NB4 (cell line): ENCODE measurements around the gene CCDC91.
A peak's percentile ranks its signal among the peaks of the same experiment; 100 is the strongest.

Source experiments
- DNase-seq: peaks from one replicate; pipeline ENCODE4 v3.0.0; 2010; ENCODE audit warnings: low read depth
- H3K4me3 ChIP-seq: one replicate; pipeline ENCODE4 v1.5.1; 2011; ENCODE audit warnings: mild to moderate bottlenecking, low read depth, low read length, moderate library complexity
- CTCF ChIP-seq: IDR thresholded peaks from one replicate; pipeline ENCODE4 v1.5.1; 2012; ENCODE audit warnings: low read depth, low read length
- MAX ChIP-seq: IDR thresholded peaks from 2 replicates; pipeline ENCODE4 v1.6.1; 2011; ENCODE audit warnings: low read depth, low read length
- MYC ChIP-seq: IDR thresholded peaks from 2 replicates; pipeline ENCODE4 v1.6.1; 2011; ENCODE audit warnings: low read depth, low read length
- POLR2A ChIP-seq: IDR thresholded peaks from 2 replicates; pipeline ENCODE4 v1.6.1; 2011; ENCODE audit warnings: mild to moderate bottlenecking; ENCODE audit not compliant: insufficient read length; ENCODE audit errors: extremely low read depth

Gene CCDC91

DNA sequence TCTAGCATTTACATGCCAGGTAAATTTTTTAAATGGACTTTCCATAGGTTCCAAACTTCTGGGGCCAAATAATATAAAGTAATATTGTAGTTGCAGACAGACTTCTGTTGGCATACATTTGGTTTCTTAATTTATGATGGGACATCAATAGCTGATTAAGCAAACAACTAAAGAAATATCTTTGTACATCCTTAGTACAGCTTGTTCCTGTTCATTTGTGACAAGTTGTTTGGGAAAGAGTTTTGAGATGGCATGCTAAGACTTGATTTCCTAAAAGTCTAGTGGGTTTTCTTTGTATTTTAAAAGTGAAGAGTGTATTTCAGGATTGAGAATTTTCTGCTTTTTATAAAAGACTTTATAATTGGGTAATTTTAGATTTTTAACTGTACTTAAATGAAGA lies 41.0 kb downstream of the CCDC91 start:
- TF ChIP-seq MYC: no peak
- no peak for TF ChIP-seq MAX
- TF ChIP-seq POLR2A: no peak
- TF ChIP-seq CTCF: no peak
- H3K4me3 ChIP-seq: no peak overlapping the region
- no peak for DNase-seq

GRCh38 chr12:28232211-28232928 lies 42.1 kb downstream of the CCDC91 start:
- H3K4me3 ChIP-seq: no peak overlapping the region
- TF ChIP-seq MYC: no peak
- TF ChIP-seq CTCF: no peak
- TF ChIP-seq POLR2A: no peak
- TF ChIP-seq MAX: no peak
- no peak for DNase-seq

- TF ChIP-seq POLR2A (no peak), MAX (no peak), CTCF (no peak), MYC (no peak)
- H3K4me3 ChIP-seq: no peak overlapping the region
- no peak for DNase-seq
These were observed 44.2 kb downstream of the CCDC91 start for GRCh38 chr12:28234444-28234843.

- TF ChIP-seq CTCF (no peak), MYC (no peak), MAX (no peak), POLR2A (no peak)
- peak; percentile 44 for DNase-seq
- no peak overlapping the region for H3K4me3 ChIP-seq
These were observed 44.8 kb downstream of the CCDC91 start for GRCh38 chr12:28235015-28235414.

DNA sequence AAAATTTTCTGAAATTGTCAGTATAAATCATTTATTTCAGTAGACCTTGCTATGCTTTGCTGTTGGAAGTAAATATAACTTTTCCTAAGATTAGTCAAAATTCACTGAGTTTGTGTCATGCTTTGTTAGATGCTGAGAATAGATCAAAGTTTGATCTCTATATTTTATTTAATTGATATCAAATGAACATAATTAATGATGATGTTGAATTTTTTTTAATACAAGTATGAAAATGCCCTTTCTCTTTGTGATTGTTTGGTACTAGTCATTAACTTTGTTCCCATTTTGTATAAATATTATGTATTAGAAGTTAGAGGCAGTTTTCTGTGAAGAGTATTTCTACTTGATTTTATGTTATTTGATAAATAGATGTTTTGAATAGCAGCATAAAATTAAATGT lies 45.7 kb downstream of the CCDC91 start:
- H3K4me3 ChIP-seq: no peak overlapping the region
- DNase-seq: no peak
- no peak for TF ChIP-seq POLR2A
- no peak for TF ChIP-seq MYC
- no peak for TF ChIP-seq CTCF
- TF ChIP-seq MAX: no peak

DNA sequence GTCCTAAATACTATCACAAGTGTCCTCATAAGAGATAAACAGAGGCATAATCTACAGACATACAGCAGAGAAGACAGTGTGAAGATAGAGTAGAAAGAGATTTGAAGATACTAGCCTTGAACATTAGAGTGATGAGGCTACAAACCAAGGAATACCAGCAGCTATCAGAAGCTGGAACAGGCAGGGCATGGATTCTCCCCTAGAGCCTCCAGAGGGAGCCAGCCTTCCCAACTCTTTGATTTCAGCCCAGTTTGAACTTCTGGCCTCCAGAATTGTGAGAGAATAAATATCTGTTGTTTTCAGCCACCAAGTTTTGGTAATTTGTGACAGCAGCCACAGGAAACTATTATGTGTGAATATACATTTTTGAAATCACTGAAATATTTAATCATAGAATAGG lies 47.2 kb downstream of the CCDC91 start:
- DNase-seq: no peak
- no peak overlapping the region for H3K4me3 ChIP-seq
- TF ChIP-seq MYC (no peak), CTCF (peak; percentile 17)
